Measurements from ENCODE around the gene UBALD1. TPM values are rescaled to one million over a fixed set of nuclear protein-coding genes. Genes with fewer than 3 reads are reported as not detected.

The UBALD1 gene
- total RNA-seq, 1 donor from 2014 or later, result 17.6 TPM

GRCh38 chr16:4601864-4602186, 12.9 kb downstream of the UBALD1 start:
- Mint-ChIP-seq H3K27ac (ENCODE audit: unreplicated experiment) (no peak overlapping the region), H3K9me3 (no peaks in the 10 kb centered on the region), H3K4me1 (no peaks in the 10 kb centered on the region), H3K36me3 (ENCODE audit: low read depth) (no peaks in the 10 kb centered on the region), H3K27me3 (ENCODE audit: low read depth) (peaks cover under 1% of the 10 kb centered on the region), H3K4me3 (no peak overlapping the region)
- DNase-seq (ENCODE audit: low read depth, low spot score), result no peak
- TF ChIP-seq CTCF (conservative IDR thresholded peaks at IDR 0.05), result no peak

DNA sequence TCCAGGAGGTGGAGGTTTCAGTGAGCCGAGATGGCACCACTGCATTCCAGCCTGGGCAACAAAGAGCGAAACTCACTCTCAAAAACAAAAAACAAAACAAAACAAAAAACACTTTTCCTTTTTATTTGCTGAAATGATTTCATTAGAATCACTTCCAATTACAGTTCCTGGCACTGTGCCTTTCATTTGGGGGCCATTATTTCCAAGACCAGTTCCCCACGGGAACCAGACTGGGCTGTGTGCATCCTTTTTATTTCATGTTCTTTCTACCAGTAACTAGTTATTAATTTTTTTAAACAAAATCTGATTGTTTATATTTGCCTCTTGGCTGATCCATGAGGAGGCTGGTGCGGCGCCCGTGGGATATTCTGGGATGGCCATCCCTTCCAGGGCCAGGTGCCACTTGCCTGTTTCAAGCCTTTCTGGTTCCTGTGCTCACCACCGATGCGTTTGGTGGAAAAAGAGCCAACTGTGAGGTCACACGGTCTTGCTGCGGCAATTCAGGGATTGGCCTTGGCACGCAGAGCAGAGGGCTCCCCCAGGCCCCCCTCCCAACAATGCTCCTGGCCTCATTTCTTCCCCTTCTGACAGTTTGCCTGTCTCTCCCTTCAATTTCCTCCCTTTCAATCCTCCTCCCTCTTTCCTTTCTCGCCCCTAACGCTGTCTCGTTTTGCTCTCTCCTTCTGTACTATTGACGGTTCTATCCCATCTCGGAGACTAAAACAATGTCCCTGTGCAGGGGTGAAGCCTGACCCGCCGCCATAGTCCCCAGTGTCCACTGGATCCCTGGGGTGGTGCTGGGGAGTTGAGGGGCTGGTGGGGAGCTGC, 13.4 kb downstream of the UBALD1 start:
- no peak for TF ChIP-seq CTCF (conservative IDR thresholded peaks at IDR 0.05)
- Mint-ChIP-seq H3K4me1 (no peaks in the 10 kb centered on the region), H3K27ac (ENCODE audit: unreplicated experiment) (no peak overlapping the region), H3K4me3 (no peak overlapping the region), H3K9me3 (no peaks in the 10 kb centered on the region), H3K27me3 (ENCODE audit: low read depth) (peaks cover 3% of the 10 kb centered on the region), H3K36me3 (ENCODE audit: low read depth) (no peaks in the 10 kb centered on the region)
- DNase-seq (ENCODE audit: low read depth, low spot score), result no peak

- no peak overlapping the region for H3K27ac Mint-ChIP-seq (ENCODE audit: unreplicated experiment)
- no peaks in the 10 kb centered on the region for H3K4me1 Mint-ChIP-seq
- no peak for DNase-seq (ENCODE audit: low read depth, low spot score)
- H3K4me3 Mint-ChIP-seq, result no peak overlapping the region
- no peaks in the 10 kb centered on the region for H3K36me3 Mint-ChIP-seq (ENCODE audit: low read depth)
- H3K9me3 Mint-ChIP-seq, result no peaks in the 10 kb centered on the region
- TF ChIP-seq CTCF (conservative IDR thresholded peaks at IDR 0.05), result no peak
- peaks cover 3% of the 10 kb centered on the region for H3K27me3 Mint-ChIP-seq (ENCODE audit: low read depth)
Measured at GRCh38 chr16:4599545-4599944, 15.1 kb downstream of the UBALD1 start.

DNA sequence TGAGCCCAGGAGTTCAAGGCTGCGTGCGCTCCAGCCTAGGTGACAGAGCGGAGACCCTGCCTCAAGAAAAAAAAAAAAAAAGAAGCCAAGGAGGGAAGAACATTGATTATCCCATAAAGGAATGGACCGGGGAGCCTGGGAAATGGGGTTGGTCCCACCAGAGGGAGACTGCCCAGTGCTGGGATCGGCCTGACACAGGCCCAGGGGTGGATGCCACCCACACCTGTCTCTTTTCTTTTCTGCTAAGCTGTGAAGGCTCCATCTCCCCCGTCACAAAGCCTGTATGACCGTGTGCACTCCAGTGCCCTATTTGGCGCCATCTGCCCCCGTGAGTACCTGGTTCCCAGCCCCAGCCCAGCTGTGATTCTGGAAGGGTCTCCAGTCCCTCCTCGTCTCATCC, 15.7 kb downstream of the UBALD1 start:
- Mint-ChIP-seq H3K4me3 (no peak overlapping the region), H3K27ac (ENCODE audit: unreplicated experiment) (no peak overlapping the region), H3K36me3 (ENCODE audit: low read depth) (no peaks in the 10 kb centered on the region), H3K4me1 (no peaks in the 10 kb centered on the region), H3K9me3 (no peaks in the 10 kb centered on the region), H3K27me3 (ENCODE audit: low read depth) (peaks cover 3% of the 10 kb centered on the region)
- DNase-seq (ENCODE audit: low read depth, low spot score), result no peak
- no peak for TF ChIP-seq CTCF (conservative IDR thresholded peaks at IDR 0.05)

- DNase-seq (ENCODE audit: low read depth, low spot score), result no peak
- no peak for TF ChIP-seq CTCF (conservative IDR thresholded peaks at IDR 0.05)
- H3K4me3 Mint-ChIP-seq, result no peak overlapping the region
- no peaks in the 10 kb centered on the region for H3K9me3 Mint-ChIP-seq
- H3K27me3 Mint-ChIP-seq (ENCODE audit: low read depth), result peaks cover 3% of the 10 kb centered on the region
- H3K27ac Mint-ChIP-seq (ENCODE audit: unreplicated experiment), result no peak overlapping the region
- no peaks in the 10 kb centered on the region for H3K36me3 Mint-ChIP-seq (ENCODE audit: low read depth)
- H3K4me1 Mint-ChIP-seq, result peaks cover 5% of the 10 kb centered on the region
Measured at GRCh38 chr16:4597174-4597573, 17.5 kb downstream of the UBALD1 start.
